NCI-H82 treated with DMSO at 0.1 percent for 48 hours (cell line): Measurements from ENCODE around the gene ITGB3.

Experiments
- DNase-seq: peaks from one replicate; lab custom pipeline; 2025; ENCODE audit not compliant: unreplicated experiment; lab: John Stamatoyannopoulos, UW

ITGB3 gene

GRCh38 chr17:47274319-47275069 is 20.9 kb downstream of the ITGB3 start:
- no peak for DNase-seq

GRCh38 chr17:47275245-47275984 is 21.8 kb downstream of the ITGB3 start:
- DNase-seq = no peak

GRCh38 chr17:47276444-47276843 is 22.8 kb downstream of the ITGB3 start:
- DNase-seq = no peak

- no peak for DNase-seq
These were observed 23.2 kb downstream of the ITGB3 start for GRCh38 chr17:47276868-47277267.

- DNase-seq = no peak
These were observed 24.3 kb downstream of the ITGB3 start for GRCh38 chr17:47277921-47278320.

GRCh38 chr17:47278561-47278960 is 24.9 kb downstream of the ITGB3 start:
- DNase-seq = no peak

- DNase-seq = no peak
These were observed 25.6 kb downstream of the ITGB3 start for GRCh38 chr17:47279062-47279801.

- no peak for DNase-seq
These were observed 26.6 kb downstream of the ITGB3 start for GRCh38 chr17:47280072-47280811.

- DNase-seq = no peak
These were observed 27.6 kb downstream of the ITGB3 start for GRCh38 chr17:47281216-47281615.

GRCh38 chr17:47285003-47285402 is 31.4 kb downstream of the ITGB3 start:
- DNase-seq = no peak

- DNase-seq = no peak
These were observed 32.7 kb downstream of the ITGB3 start for GRCh38 chr17:47286198-47286914.

GRCh38 chr17:47287068-47287467 is 33.4 kb downstream of the ITGB3 start:
- DNase-seq = no peak

- no peak for DNase-seq
These were observed 34.0 kb downstream of the ITGB3 start for GRCh38 chr17:47287639-47288038.

GRCh38 chr17:47288531-47289116 is 35.0 kb downstream of the ITGB3 start:
- DNase-seq = no peak

GRCh38 chr17:47289302-47289701 is 35.7 kb downstream of the ITGB3 start:
- no peak for DNase-seq

- DNase-seq = no peak
These were observed 37.2 kb downstream of the ITGB3 start for GRCh38 chr17:47290870-47291241.

- DNase-seq = no peak
These were observed 37.7 kb downstream of the ITGB3 start for GRCh38 chr17:47291242-47291873.

GRCh38 chr17:47292206-47292605 is 38.6 kb downstream of the ITGB3 start:
- no peak for DNase-seq

- DNase-seq = no peak
These were observed 41.6 kb downstream of the ITGB3 start for GRCh38 chr17:47295037-47295873.
